ENCODE data around the gene PKD1. TPM values are rescaled to one million over a fixed set of nuclear protein-coding genes. Genes with fewer than 3 reads are reported as not detected.

Gene PKD1
- total and polyA plus RNA-seq, 2 of the 13 experiments (the other 11 are each of a cell fraction or from before 2014, with no cell fraction given): 22.1 to 23.0 TPM

DNA sequence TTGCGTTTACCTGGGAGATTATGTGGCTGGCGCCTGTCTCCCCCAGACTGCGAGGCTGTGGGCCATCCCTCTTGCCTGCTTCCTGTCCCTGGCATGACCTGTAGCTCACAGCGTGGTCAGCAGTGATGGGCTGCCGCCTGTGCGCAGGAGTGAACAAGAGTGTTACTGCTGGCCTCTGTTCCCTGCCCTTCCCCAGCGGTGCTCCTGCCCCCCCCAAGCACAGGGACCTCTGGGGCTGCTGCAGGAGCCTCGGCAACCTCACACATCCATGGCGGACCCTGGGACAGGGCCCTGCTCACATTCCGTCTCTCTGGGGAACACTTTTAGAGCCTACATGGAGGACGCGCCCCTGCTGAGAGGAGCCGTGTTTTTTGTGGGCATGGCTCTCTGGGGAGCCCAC, 77.3 kb downstream of the PKD1 start (continued):
- TF ChIP-seq ZNF160 (CRISPR knock-in tag; IDR thresholded peaks at IDR 0.05) (no peak), CBX5 (CRISPR knock-in tag; IDR thresholded peaks at IDR 0.05; ENCODE audit: borderline replicate concordance) (no peak), KMT2B (CRISPR knock-in tag; IDR thresholded peaks at IDR 0.05) (no peak), ATF2 (CRISPR knock-in tag; IDR thresholded peaks at IDR 0.05) (no peak)

GRCh38 chr16:2057438-2057837, 78.3 kb downstream of the PKD1 start:
- intact Hi-C loops (cut with micrococcal nuclease; ENCODE audit: unreplicated experiment) (no loop called here), in situ Hi-C loops (cut with HindIII; ENCODE audit: extremely low pct_ligation_motif_present, low pct_unique_long_range_greater_than_20kb) (loop anchor here (5.0 kb wide), 1 partner anchor 35 kb away; no protein-coding TSS in a partner anchor)
- no peaks in the 10 kb centered on the region for H3K79me2 ChIP-seq (ENCODE audit: insufficient read depth, low read length)
- DNase-seq (ENCODE audit: low spot score) (no peak), FAIRE-seq (no peak), ATAC-seq (no peak)
- H3K4me2 ChIP-seq (ENCODE audit: low read depth, low read length): no peak overlapping the region
- H3K27me3 ChIP-seq (ENCODE audit: control insufficient read depth in 1 of 2, insufficient read depth in 2 of 2, low read length in 2 of 2): no peaks in the 10 kb centered on the region
- H3K4me1 ChIP-seq (ENCODE audit: insufficient read depth, low read length): no peaks in the 10 kb centered on the region
- POLR2A ChIA-PET: interaction anchor here (2.3 kb wide), 1 partner anchor 34 kb away, joined by 14 read pairs; no protein-coding TSS in a partner anchor
- H3K9ac ChIP-seq (ENCODE audit: insufficient read depth, low read depth, low read length): no peak overlapping the region
- H3K27ac ChIP-seq (ENCODE audit: extremely low read length, insufficient read depth, low read length): no peak overlapping the region
- H3K36me3 ChIP-seq (replicated peaks in 1 of 2; ENCODE audit: control insufficient read depth in 1 of 2, insufficient read depth in 2 of 2, low read length in 2 of 2): peaks cover 18 to 22% of the 10 kb centered on the region in 2 experiments; a peak in 3 of 5 replicates
- 95% methylated on average over 10 of the region's 10 CpGs for WGBS (ENCODE audit: low lambda C conversion rate)
- no TSS peak for BruUV-seq (replicated peaks)
- H3K9me3 ChIP-seq (ENCODE audit: low read length): no peaks in the 10 kb centered on the region
- no peak overlapping the region for H2AFZ ChIP-seq (ENCODE audit: low read length)
- no peak for TF ChIP-seq IRX3 (CRISPR knock-in tag; IDR thresholded peaks at IDR 0.05; ENCODE audit: borderline replicate concordance, low read depth)
- TF ChIP-seq ARID3A (IDR thresholded peaks at IDR 0.05; ENCODE audit: low read depth, low read length): no peak
- no peak for TF ChIP-seq ZC3H13 (CRISPR knock-in tag; IDR thresholded peaks at IDR 0.05)
- no peak for TF ChIP-seq DBP (CRISPR knock-in tag; IDR thresholded peaks at IDR 0.05; ENCODE audit: not compliant biosample characterization)
- TF ChIP-seq ATF6 (CRISPR knock-in tag; conservative IDR thresholded peaks at IDR 0.05): no peak
- TF ChIP-seq POLR2A (IDR thresholded peaks at IDR 0.05; ENCODE audit: insufficient read depth in 1 of 2, low read depth in 2 of 2, low read length in 2 of 2): no peak
- TF ChIP-seq MXD1 (CRISPR knock-in tag; IDR thresholded peaks at IDR 0.05): no peak
- no peak for TF ChIP-seq ZNF7 (CRISPR knock-in tag; IDR thresholded peaks at IDR 0.05)
- TF ChIP-seq ZSCAN25 (CRISPR knock-in tag; IDR thresholded peaks at IDR 0.05): no peak
- TF ChIP-seq CBX5 (CRISPR knock-in tag; IDR thresholded peaks at IDR 0.05; ENCODE audit: borderline replicate concordance): no peak
- TF ChIP-seq ATF3 (CRISPR knock-in tag; IDR thresholded peaks at IDR 0.05): no peak
- H4K20me1 ChIP-seq (ENCODE audit: insufficient read depth, low read length): no peaks in the 10 kb centered on the region
- H3K4me3 ChIP-seq (replicated peaks in 1 of 3; ENCODE audit: insufficient read depth in 1 of 3, low read depth in 2 of 3, low read length in 3 of 3): no peak overlapping the region
- CTCF ChIA-PET (ENCODE audit: low intra/inter-chr PET ratio, low total read pairs): interaction anchor here (3.1 kb wide), 1 partner anchor 34 kb away, joined by 15 read pairs; no protein-coding TSS in a partner anchor
